ENCODE measurements around the gene UNC13B. TPM values are rescaled to one million over a fixed set of nuclear protein-coding genes. Genes with fewer than 3 reads are reported as not detected.

UNC13B gene
- total and polyA plus RNA-seq, 2 of the 8 experiments (the other 6 are each of a cell fraction or from before 2014, with no cell fraction given) = 23.1 to 51.7 TPM

GRCh38 chr9:35186524-35186923 lies 24.7 kb downstream of the UNC13B start:
- CTCF ChIA-PET (ENCODE audit: partially characterized antibody) = no interaction called here
- Histone ChIP-seq H3K9ac (replicated peaks in 1 of 4; ENCODE audit: extremely low read depth in 1 of 4, low read depth in 3 of 4, low read length in 3 of 4) (no peak overlapping the region), H2BK20ac (ENCODE audit: low read length) (no peak overlapping the region), H3K9me3 (ENCODE audit: insufficient read depth in 2 of 2, low read depth in 1 of 2, low read length in 1 of 2) (peaks cover 23 to 43% of the 10 kb centered on the region in 2 experiments), H3K79me1 (ENCODE audit: low read depth, low read length) (no peaks in the 10 kb centered on the region), H4K20me1 (replicated peaks in 1 of 2; ENCODE audit: control insufficient read depth in 1 of 2, insufficient read depth in 2 of 2, low read length in 2 of 2) (no peaks in the 10 kb centered on the region), H4K5ac (ENCODE audit: insufficient read length, low read depth, low read length) (no peak overlapping the region), H2BK5ac (ENCODE audit: low read depth, low read length) (no peak overlapping the region), H3K4me2 (ENCODE audit: insufficient read depth in 1 of 2, low read depth in 2 of 2, low read length in 2 of 2) (no peak overlapping the region), H3K4ac (replicated peaks; ENCODE audit: insufficient read length, low read depth, low read length) (no peak overlapping the region), H2BK15ac (ENCODE audit: low read length) (no peak overlapping the region), H4K91ac (replicated peaks; ENCODE audit: insufficient read length, low read length) (no peak overlapping the region), H3K23ac (ENCODE audit: insufficient read length) (no peak overlapping the region), H2AFZ (ENCODE audit: low read length) (no peak overlapping the region), H2BK12ac (ENCODE audit: low read depth, low read length) (no peak overlapping the region), H3K18ac (ENCODE audit: extremely low read depth, low read length) (no peak overlapping the region), H3K27me3 (replicated peaks in 1 of 4; ENCODE audit: control insufficient read depth in 3 of 4, extremely low read depth in 1 of 4, insufficient read depth in 3 of 4, low read length in 3 of 4) (no peaks in the 10 kb centered on the region), H2BK120ac (replicated peaks; ENCODE audit: low read depth, low read length) (no peak overlapping the region), H3K23me2 (ENCODE audit: low read depth, low read length) (no peaks in the 10 kb centered on the region), H3K14ac (ENCODE audit: insufficient read length) (no peak overlapping the region), H2AK5ac (ENCODE audit: low read depth, low read length) (no peak overlapping the region), H3K4me1 (replicated peaks in 1 of 4; ENCODE audit: control insufficient read depth in 3 of 4, insufficient read depth in 4 of 4, low read length in 3 of 4) (no peaks in the 10 kb centered on the region), H3K27ac (ENCODE audit: low read depth, low read length) (no peak overlapping the region), H4K8ac (ENCODE audit: extremely low read depth, insufficient read depth, low read length) (no peak overlapping the region), H3K79me2 (ENCODE audit: control insufficient read depth in 1 of 2, insufficient read depth in 2 of 2, low read length in 2 of 2) (no peaks in the 10 kb centered on the region), H3K56ac (replicated peaks; ENCODE audit: insufficient read length, low read depth, low read length) (no peak overlapping the region), H3K4me3 (ENCODE audit: extremely low read depth in 1 of 4, insufficient read depth in 2 of 4, low read depth in 3 of 4, low read length in 4 of 4) (no peak overlapping the region), H3K36me3 (ENCODE audit: control insufficient read depth in 2 of 4, insufficient read depth in 4 of 4, low read length in 3 of 4) (peaks cover 0 to 20% (median 0%) of the 10 kb centered on the region in 4 experiments; a peak in 2 of 8 replicates)
- POLR2A ChIA-PET (ENCODE audit: partially characterized antibody) = no interaction called here
- WGBS, 2 experiments (ENCODE audit: extremely low coverage in 1 of 2, insufficient coverage in 1 of 2, insufficient read length in 1 of 2, insufficient replicate concordance in 2 of 2, low coverage in 1 of 2, low lambda C conversion rate in 2 of 2, missing lambda C conversion rate in 1 of 2) = 98% methylated on average over 5 of the region's 5 CpGs; no CpG with 5 or more reads in 1 of the 2 experiments
- no peak for TF ChIP-seq POU5F1 (IDR thresholded peaks at IDR 0.05; ENCODE audit: low read depth, low read length)
- no peak for TF ChIP-seq CEBPB (IDR thresholded peaks at IDR 0.05; ENCODE audit: low read depth, low read length)
- no peak for TF ChIP-seq HDAC2 (IDR thresholded peaks at IDR 0.05; ENCODE audit: borderline replicate concordance in 1 of 2, low read depth in 2 of 2, low read length in 2 of 2)
- TF ChIP-seq GABPA (IDR thresholded peaks at IDR 0.05; ENCODE audit: borderline replicate concordance, insufficient read depth, low read length) = no peak
- no peak for TF ChIP-seq RBBP5 (IDR thresholded peaks at IDR 0.05; ENCODE audit: borderline replicate concordance, low read depth, low read length)
- no peak for TF ChIP-seq BRCA1 (IDR thresholded peaks at IDR 0.05; ENCODE audit: low read depth, low read length)
- no peak for TF ChIP-seq HDAC6 (IDR thresholded peaks at IDR 0.05; ENCODE audit: low read depth, low read length)
- TF ChIP-seq ASH2L (IDR thresholded peaks at IDR 0.05; ENCODE audit: low read length) = no peak
- TF ChIP-seq, protein P1, sequence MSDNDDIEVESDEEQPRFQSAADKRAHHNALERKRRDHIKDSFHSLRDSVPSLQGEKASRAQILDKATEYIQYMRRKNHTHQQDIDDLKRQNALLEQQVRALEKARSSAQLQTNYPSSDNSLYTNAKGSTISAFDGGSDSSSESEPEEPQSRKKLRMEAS (IDR thresholded peaks at IDR 0.05) = no peak
- no peak for DNase-seq (ENCODE audit: low read depth in 1 of 2, low spot score in 2 of 2)
- no peak for FAIRE-seq
